PC-3 (cell line): ENCODE data around the gene TNFAIP8L3. TPM values are rescaled to one million over a fixed set of nuclear protein-coding genes. Genes with fewer than 3 reads are reported as not detected.

Experiments used
- ATAC-seq: fragments of 200-7000 bp; cut with Tn5 transposase; 2 replicates; pipeline ENCODE4 v1.9.1; 2020; ENCODE audit warnings: mild to moderate bottlenecking, moderate library complexity
- BruUV-seq: library from RNA; stranded (reverse); fragments of 400-500 nt; replicated peaks from 2 replicates; lab custom pipeline; 2021; lab: Mats Ljungman, UMichigan
- CTCF ChIA-PET: fragments of 300-600 bp; sonication (Branson Sonifier 250); formaldehyde crosslinking; loops from one replicate; lab custom pipeline; 2022; ENCODE audit warnings: antibody characterized with exemption; lab: Charles Lee
- POLR2A ChIA-PET: fragments of 300-600 bp; sonication (Branson Sonifier 250); formaldehyde crosslinking; loops from one replicate; lab custom pipeline; 2022; ENCODE audit warnings: antibody characterized with exemption; ENCODE audit not compliant: unreplicated experiment; lab: Charles Lee
- DNase-seq: peaks from one replicate; pipeline ENCODE4 v3.0.0-alpha.2; 2015
- H2AFZ ChIP-seq: fragments of 300-600 bp; sonication (generic); 2 replicates; pipeline ENCODE4 v1.6.0; 2016; ENCODE audit warnings: antibody characterized with exemption, low read length
- H3F3A ChIP-seq: fragments of 300-600 bp; sonication (generic); one replicate; pipeline ENCODE4 v1.6.0; 2017; ENCODE audit warnings: antibody characterized with exemption, low read length, control low read depth, mild to moderate bottlenecking; ENCODE audit not compliant: unreplicated experiment
- H3K27ac ChIP-seq: fragments of 300-600 bp; sonication (generic); 2 replicates; pipeline ENCODE4 v1.5.1; 2016; ENCODE audit warnings: mild to moderate bottlenecking, low read length
- H3K27me3 ChIP-seq: fragments of 300-600 bp; sonication (generic); 2 replicates; pipeline ENCODE4 v1.6.1; 2016; ENCODE audit warnings: low read length, mixed read lengths
- H3K36me3 ChIP-seq: fragments of 300-600 bp; sonication (generic); 2 replicates; pipeline ENCODE4 v1.6.1; 2016; ENCODE audit warnings: low read depth, mixed run types, low read length, mixed read lengths
- H3K4me1 ChIP-seq: fragments of 300-600 bp; sonication (generic); 2 replicates; pipeline ENCODE4 v1.5.1; 2016; ENCODE audit warnings: low read length; ENCODE audit not compliant: insufficient read depth
- H3K4me2 ChIP-seq: fragments of 300-600 bp; sonication (generic); 2 replicates; pipeline ENCODE4 v1.6.0; 2016; ENCODE audit warnings: low read length
- H3K4me3 ChIP-seq: fragments of 300-600 bp; sonication (generic); 2 replicates; pipeline ENCODE4 v1.5.1; 2016; ENCODE audit warnings: mild to moderate bottlenecking, low read length, mixed read lengths
- H3K79me2 ChIP-seq: fragments of 300-600 bp; sonication (generic); 2 replicates; pipeline ENCODE4 v1.6.1; 2017; ENCODE audit warnings: low read length, mixed read lengths
- H3K9ac ChIP-seq: fragments of 300-600 bp; sonication (generic); 2 replicates; pipeline ENCODE4 v1.6.0; 2016; ENCODE audit warnings: mild to moderate bottlenecking, low read length
- H3K9me2 ChIP-seq: fragments of 300-600 bp; sonication (generic); replicated peaks from 2 replicates; pipeline ENCODE4 v1.6.1; 2016; ENCODE audit warnings: mixed run types, low read length, mixed read lengths
- H3K9me3 ChIP-seq: fragments of 300-600 bp; sonication (generic); 2 replicates; pipeline ENCODE4 v1.6.1; 2016; ENCODE audit warnings: low read length, mixed read lengths
- H4K20me1 ChIP-seq: fragments of 300-600 bp; sonication (generic); 2 replicates; pipeline ENCODE4 v1.6.1; 2016; ENCODE audit warnings: low read length, mixed read lengths
- CTCF ChIP-seq: fragments of 300-600 bp; sonication (generic); conservative IDR thresholded peaks from 2 replicates; pipeline ENCODE4 v1.5.1; 2017; ENCODE audit warnings: antibody characterized with exemption, low read depth, mild to moderate bottlenecking, low read length
- EZH2 ChIP-seq: fragments of 300-600 bp; sonication (generic); IDR thresholded peaks from one replicate; pipeline ENCODE4 v1.6.1; 2017; ENCODE audit warnings: antibody characterized with exemption, mild to moderate bottlenecking, low read length; ENCODE audit not compliant: unreplicated experiment
- EZH2phosphoT487 ChIP-seq: fragments of 300-600 bp; sonication (generic); IDR thresholded peaks from 2 replicates; pipeline ENCODE4 v1.6.1; 2018; ENCODE audit warnings: mild to moderate bottlenecking, antibody characterized with exemption, low read length, borderline replicate concordance
- intact Hi-C: fragments of 100-400 bp; cut with micrococcal nuclease; formaldehyde crosslinking; loops from 2 replicates; pipeline ENCODE4 v1.9.0; 2023
- total RNA-seq: library from RNA; depleted of rRNA; stranded (reverse); fragments of >200 nt; gene quantifications from 2 replicates; pipeline ENCODE4 v1.2.3, GENCODE V29; 2014

TNFAIP8L3 gene
- total RNA-seq, 1 experiment from 2014 or later = not detected

- no peak for ATAC-seq
- Histone ChIP-seq H4K20me1 (no peaks in the 10 kb centered on the region), H3K36me3 (no peaks in the 10 kb centered on the region), H3K9me2 (no peaks in the 10 kb centered on the region), H3K4me1 (no peaks in the 10 kb centered on the region), H3K9me3 (no peaks in the 10 kb centered on the region), H3K9ac (no peak overlapping the region), H2AFZ (no peak overlapping the region), H3K27ac (no peak overlapping the region), H3K79me2 (no peaks in the 10 kb centered on the region), H3F3A (no peaks in the 10 kb centered on the region), H3K27me3 (no peaks in the 10 kb centered on the region), H3K4me3 (no peak overlapping the region), H3K4me2 (no peak overlapping the region)
- TF ChIP-seq EZH2 (no peak), CTCF (no peak), EZH2phosphoT487 (no peak)
- ChIA-PET POLR2A (no interaction called here), CTCF (no interaction called here)
- DNase-seq = no peak
- BruUV-seq = no TSS peak
- intact Hi-C loops = no loop called here
These were observed 23.1 kb downstream of the TNFAIP8L3 start for GRCh38 chr15:51071578-51071977.

GRCh38 chr15:51069983-51070382 is 24.7 kb downstream of the TNFAIP8L3 start:
- no peak overlapping the region for H3K27ac ChIP-seq
- H3K36me3 ChIP-seq = no peaks in the 10 kb centered on the region
- no peaks in the 10 kb centered on the region for H3K79me2 ChIP-seq
- no peak overlapping the region for H3K4me2 ChIP-seq
- POLR2A ChIA-PET = no interaction called here
- H3K27me3 ChIP-seq = no peaks in the 10 kb centered on the region
- CTCF ChIA-PET = no interaction called here
- no peaks in the 10 kb centered on the region for H3F3A ChIP-seq
- H2AFZ ChIP-seq = no peak overlapping the region
- H3K9me2 ChIP-seq = no peaks in the 10 kb centered on the region
- no peak overlapping the region for H3K4me3 ChIP-seq
- H4K20me1 ChIP-seq = no peaks in the 10 kb centered on the region
- H3K4me1 ChIP-seq = no peaks in the 10 kb centered on the region
- DNase-seq = no peak
- intact Hi-C loops = no loop called here
- H3K9ac ChIP-seq = no peak overlapping the region
- H3K9me3 ChIP-seq = no peaks in the 10 kb centered on the region
- no TSS peak for BruUV-seq
- TF ChIP-seq EZH2phosphoT487 (no peak), EZH2 (no peak), CTCF (no peak)
- no peak for ATAC-seq

DNA sequence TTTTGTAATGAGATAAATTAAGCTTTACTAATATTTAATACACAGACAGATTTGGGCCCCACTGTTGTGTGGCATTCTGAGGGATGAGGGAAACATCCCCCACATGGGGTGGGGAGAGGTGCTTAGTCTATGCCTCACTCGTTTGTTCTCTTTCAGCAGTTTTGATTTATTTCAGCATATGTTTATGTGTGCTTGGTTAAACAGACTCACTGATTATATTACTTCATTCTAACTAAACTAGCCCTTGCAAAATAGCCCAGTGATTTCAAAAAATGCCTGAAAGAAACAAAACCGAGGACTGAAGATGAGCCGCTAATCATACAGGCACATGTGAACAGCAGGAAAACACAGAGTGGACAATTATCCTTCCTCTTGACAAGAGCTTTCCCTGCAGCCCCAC is 27.2 kb downstream of the TNFAIP8L3 start:
- Histone ChIP-seq H2AFZ (no peak overlapping the region), H4K20me1 (no peaks in the 10 kb centered on the region), H3K79me2 (no peaks in the 10 kb centered on the region), H3K27ac (no peak overlapping the region), H3F3A (no peaks in the 10 kb centered on the region), H3K9me2 (no peaks in the 10 kb centered on the region), H3K4me1 (no peaks in the 10 kb centered on the region), H3K36me3 (no peaks in the 10 kb centered on the region), H3K4me2 (no peak overlapping the region), H3K27me3 (no peaks in the 10 kb centered on the region), H3K9me3 (no peaks in the 10 kb centered on the region), H3K4me3 (no peak overlapping the region), H3K9ac (no peak overlapping the region)
- ChIA-PET POLR2A (interaction anchor here (0.6 kb wide), 1 partner anchor 17 kb away, joined by 3 read pairs; no protein-coding TSS in a partner anchor), CTCF (no interaction called here)
- DNase-seq (no peak), ATAC-seq (no peak)
- intact Hi-C loops = no loop called here
- no TSS peak for BruUV-seq
- TF ChIP-seq CTCF (no peak), EZH2 (no peak), EZH2phosphoT487 (no peak)
